IMR-90 (cell line): Measurements from ENCODE around the gene FRMPD4. TPM values are rescaled to one million over a fixed set of nuclear protein-coding genes. Genes with fewer than 3 reads are reported as not detected.

Experiments used
- ATAC-seq: fragments of 200-7000 bp; cut with Tn5 transposase; 2 replicates; pipeline ENCODE4 v1.9.1; 2020; ENCODE audit warnings: low read depth, mild to moderate bottlenecking, moderate library complexity
- BruUV-seq: library from RNA; stranded (reverse); fragments of 400-500 nt; replicated peaks from 2 replicates; lab custom pipeline; 2021; lab: Mats Ljungman, UMichigan
- CTCF ChIA-PET: fragments of 300-600 bp; formaldehyde crosslinking; extraction: SDS; loops from one replicate; lab custom pipeline; 2021; ENCODE audit warnings: antibody characterized with exemption; lab: Yijun Ruan, JAX
- POLR2A ChIA-PET: fragments of 300-600 bp; sonication (Branson Sonifier 250); formaldehyde crosslinking; loops from one replicate; lab custom pipeline; 2022; ENCODE audit warnings: antibody characterized with exemption; ENCODE audit not compliant: unreplicated experiment; lab: Charles Lee
- DNase-seq: peaks from one replicate; pipeline ENCODE4 v3.0.0; 2013
- H2AFZ ChIP-seq: replicated peaks from 2 replicates; pipeline ENCODE3; 2013; ENCODE audit warnings: low read length, mild to moderate bottlenecking; ENCODE audit not compliant: poor library complexity
- H2AK5ac ChIP-seq: 2 replicates; pipeline ENCODE4 v1.6.1; 2013; ENCODE audit warnings: low read depth, low read length, inconsistent platforms
- H2AK9ac ChIP-seq: replicated peaks from 2 replicates; pipeline ENCODE3; 2013; ENCODE audit warnings: mild to moderate bottlenecking, low read depth, low read length, moderate library complexity; ENCODE audit not compliant: poor library complexity
- H2BK120ac ChIP-seq: 2 replicates; pipeline ENCODE4 v1.6.1; 2013; ENCODE audit warnings: low read depth, low read length, inconsistent platforms
- H2BK15ac ChIP-seq: 3 replicates; pipeline ENCODE4 v1.6.1; 2013; ENCODE audit warnings: low read depth, low read length, inconsistent platforms
- H2BK20ac ChIP-seq: 2 replicates; pipeline ENCODE4 v1.6.1; 2013; ENCODE audit warnings: low read depth, mild to moderate bottlenecking, inconsistent platforms, low read length, moderate library complexity
- H2BK5ac ChIP-seq: 2 replicates; pipeline ENCODE4 v1.6.1; 2013; ENCODE audit warnings: mild to moderate bottlenecking, low read depth, low read length, inconsistent platforms; ENCODE audit not compliant: poor library complexity, severe bottlenecking
- H3K14ac ChIP-seq: replicated peaks from 2 replicates; pipeline ENCODE4 v1.6.1; 2013; ENCODE audit warnings: low read depth, low read length, inconsistent platforms
- H3K18ac ChIP-seq: 2 replicates; pipeline ENCODE4 v1.6.1; 2013; ENCODE audit warnings: low read depth, low read length, control low read depth
- H3K23ac ChIP-seq: 2 replicates; pipeline ENCODE4 v1.6.1; 2013; ENCODE audit warnings: low read depth, low read length, inconsistent platforms
- H3K27ac ChIP-seq: 2 replicates; pipeline ENCODE4 v1.5.1; 2013; ENCODE audit warnings: mild to moderate bottlenecking, control low read depth, low read length; ENCODE audit not compliant: insufficient read depth
- H3K27me3 ChIP-seq: 2 replicates; pipeline ENCODE4 v1.6.1; 2013; ENCODE audit warnings: low read length; ENCODE audit not compliant: control insufficient read depth, insufficient read depth
- H3K36me3 ChIP-seq: 2 replicates; pipeline ENCODE4 v1.6.1; 2013; ENCODE audit warnings: low read length, mixed read lengths; ENCODE audit not compliant: control insufficient read depth, insufficient read depth
- H3K4ac ChIP-seq: 2 replicates; pipeline ENCODE4 v1.6.1; 2013; ENCODE audit warnings: low read depth, low read length, inconsistent platforms
- H3K4me1 ChIP-seq: 2 replicates; pipeline ENCODE4 v1.6.1; 2013; ENCODE audit warnings: low read length, mixed read lengths; ENCODE audit not compliant: control insufficient read depth, insufficient read depth
- H3K4me2 ChIP-seq: 2 replicates; pipeline ENCODE4 v1.6.1; 2013; ENCODE audit warnings: low read depth, mild to moderate bottlenecking, control low read depth, low read length, moderate library complexity
- H3K4me3 ChIP-seq: 2 replicates; pipeline ENCODE4 v1.5.1; 2013; ENCODE audit warnings: low read depth, mild to moderate bottlenecking, control low read depth, low read length, moderate library complexity; ENCODE audit not compliant: insufficient read depth
- H3K56ac ChIP-seq: 2 replicates; pipeline ENCODE4 v1.6.1; 2013; ENCODE audit warnings: low read length, inconsistent platforms; ENCODE audit not compliant: insufficient read depth; ENCODE audit errors: extremely low read depth
- H3K79me1 ChIP-seq, 2 experiments: 2 replicates each; pipeline ENCODE4 v1.6.1; 2013; ENCODE audit warnings: low read length in 2 of 2, inconsistent platforms in 1 of 2, low read depth in 1 of 2
- H3K9ac ChIP-seq: 2 replicates; pipeline ENCODE4 v1.6.1; 2013; ENCODE audit warnings: low read depth, low read length, control low read depth
- H3K9me1 ChIP-seq: 2 replicates; pipeline ENCODE4 v1.6.1; 2013; ENCODE audit warnings: low read length, inconsistent platforms; ENCODE audit not compliant: insufficient read depth
- H3K9me3 ChIP-seq: 2 replicates; pipeline ENCODE4 v1.6.1; 2013; ENCODE audit warnings: low read length; ENCODE audit not compliant: control insufficient read depth, insufficient read depth
- H4K20me1 ChIP-seq: 2 replicates; pipeline ENCODE4 v1.6.1; 2013; ENCODE audit warnings: low read length, inconsistent platforms; ENCODE audit not compliant: insufficient read depth
- H4K5ac ChIP-seq: 2 replicates; pipeline ENCODE4 v1.6.1; 2013; ENCODE audit warnings: mild to moderate bottlenecking, low read depth, low read length, control low read depth
- H4K8ac ChIP-seq, 2 experiments: 2 replicates each; pipeline ENCODE4 v1.6.1; 2013; ENCODE audit warnings: low read depth in 2 of 2, low read length in 2 of 2, control low read depth in 1 of 2, inconsistent platforms in 1 of 2
- H4K91ac ChIP-seq: 2 replicates; pipeline ENCODE4 v1.6.1; 2013; ENCODE audit warnings: low read depth, low read length, inconsistent platforms; ENCODE audit not compliant: insufficient read depth
- CEBPB ChIP-seq: IDR thresholded peaks from 2 replicates; pipeline ENCODE4 v1.6.1; 2012; ENCODE audit warnings: low read depth, low read length, improper control_type of control experiment
- CHD1 ChIP-seq: IDR thresholded peaks from 2 replicates; pipeline ENCODE4 v1.6.1; 2012; ENCODE audit warnings: low read depth, low read length, improper control_type of control experiment
- FOS ChIP-seq: fragments of 150-350 bp; IDR thresholded peaks from 2 replicates; pipeline ENCODE4 v1.6.1; 2016; ENCODE audit warnings: low read depth, low read length
- MAFK ChIP-seq: IDR thresholded peaks from 2 replicates; pipeline ENCODE4 v1.6.1; 2012; ENCODE audit warnings: low read depth, low read length, improper control_type of control experiment
- MAZ ChIP-seq: IDR thresholded peaks from 2 replicates; pipeline ENCODE4 v1.6.1; 2012; ENCODE audit warnings: low read depth, mild to moderate bottlenecking, low read length, improper control_type of control experiment, moderate library complexity, borderline replicate concordance
- RAD21 ChIP-seq: IDR thresholded peaks from 2 replicates; pipeline ENCODE4 v1.6.1; 2012; ENCODE audit warnings: low read length, improper control_type of control experiment
- SMC3 ChIP-seq: fragments of 150-350 bp; IDR thresholded peaks from 2 replicates; pipeline ENCODE4 v1.6.1; 2016; ENCODE audit warnings: low read depth, mild to moderate bottlenecking, antibody characterized with exemption, low read length, moderate library complexity
- WGBS, 2 experiments: methylation state at CpG; one replicate each; pipeline versions ENCODE4 v1.1.5 to v1.1.7; 2013; ENCODE audit warnings: missing lambda C conversion rate in 2 of 2; ENCODE audit not compliant: insufficient read length in 1 of 2; ENCODE audit errors: extremely low coverage in 2 of 2; 5-methylcytosine and 5-hydroxymethylcytosine counted together
- dilution Hi-C: fragments of 300-500 bp; cut with HindIII; formaldehyde crosslinking; loops from one replicate; pipeline ENCODE4 v1.14.3; 2018; ENCODE audit warnings: low sequenced_read_pairs; ENCODE audit not compliant: unreplicated experiment
- in situ Hi-C: fragments of 300-500 bp; cut with MboI; formaldehyde crosslinking; loops from 3 replicates; pipeline ENCODE4 v1.14.3; 2019; ENCODE audit warnings: low sequenced_read_pairs, inconsistent platforms, mixed read lengths
- intact Hi-C: fragments of 100-400 bp; cut with micrococcal nuclease; formaldehyde crosslinking; loops from 2 replicates; pipeline ENCODE4 v1.10.0; 2022
- polyA plus RNA-seq, 3 experiments: library from polyadenylated mRNA; depleted of rRNA; stranded (reverse); fragments of >200 nt; gene quantifications; 2 replicates each; pipeline ENCODE4 v1.2.3, GENCODE V29; 2012; ENCODE audit warnings: low replicate concordance in 1 of 3
- total RNA-seq: library from RNA; depleted of rRNA; stranded (reverse); fragments of >200 nt; gene quantifications from 2 replicates; pipeline ENCODE4 v1.2.3, GENCODE V29; 2012
- TF ChIP-seq, protein P1 (sequence below): fragments of 150-350 bp; IDR thresholded peaks from 2 replicates; pipeline ENCODE4 v1.6.1; 2016; ENCODE audit warnings: low read depth, mild to moderate bottlenecking, low read length, moderate library complexity, borderline replicate concordance
- TF ChIP-seq, protein P2 (sequence below): conservative IDR thresholded peaks from 2 replicates; pipeline ENCODE4 v1.5.1; 2012; ENCODE audit warnings: mild to moderate bottlenecking, low read depth, low read length, improper control_type of control experiment

FRMPD4 gene
- total and polyA plus RNA-seq, 2 of the 4 experiments (the other 2 are of a cell fraction) = 0.53 to 1.1 TPM

DNA sequence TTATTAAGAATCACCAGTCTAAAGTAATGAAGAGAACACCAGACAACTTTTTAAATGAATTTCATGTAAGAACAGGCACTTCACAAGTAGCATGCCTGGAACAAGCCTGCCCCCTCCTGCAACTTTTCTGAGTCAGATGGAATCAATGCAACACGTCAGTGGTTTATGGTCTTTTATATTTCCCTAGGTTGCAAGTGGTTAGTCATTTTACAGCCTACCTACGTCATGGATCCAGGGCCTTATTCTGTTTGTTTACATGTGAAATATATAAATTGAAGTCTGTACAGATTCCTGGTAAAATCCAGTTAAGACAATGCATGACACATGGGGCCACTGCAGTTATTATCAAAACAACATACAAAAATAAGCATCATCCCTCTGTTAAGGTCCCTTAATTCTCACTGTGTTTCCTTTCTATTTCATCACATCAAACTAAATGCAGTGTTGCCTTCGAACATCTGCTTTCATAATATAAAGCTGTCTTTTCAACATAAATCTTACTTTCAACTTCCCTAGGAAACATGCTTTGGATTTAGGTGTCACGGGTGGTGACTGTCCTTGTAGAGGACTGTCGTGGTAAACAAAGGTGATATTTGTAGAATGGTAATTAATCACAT is 309.3 kb downstream of the FRMPD4 start:
- ATAC-seq (peak; percentile 91), DNase-seq (peak; percentile 95)
- intact Hi-C loops (loop anchor here (1.0 to 5.0 kb wide), 4 partner anchors 75 to 660 kb away; partner anchors contain the start of gene FRMPD4), in situ Hi-C loops (no loop called here), dilution Hi-C loops (no loop called here)
- no TSS peak for BruUV-seq
- ChIA-PET CTCF (no interaction called here), POLR2A (no interaction called here)
- peaks cover 3% of the 10 kb centered on the region; the same call in 1 of the 2 replicates for H3K9me1 ChIP-seq
- no peaks in the 10 kb centered on the region for H3K27me3 ChIP-seq
- H3K79me1 ChIP-seq = no peaks in the 10 kb centered on the region
- H4K5ac ChIP-seq = peak overlapping the region; percentile 67; the same call in 1 of the 2 replicates
- H2AK9ac ChIP-seq = no peak overlapping the region
- H3K36me3 ChIP-seq = no peaks in the 10 kb centered on the region
- no peaks in the 10 kb centered on the region for H3K9me3 ChIP-seq
- 0 out of 3 replicates have a peak overlapping the region, but pooled peaks have one; percentile 78 for H2BK15ac ChIP-seq
- peak overlapping the region; percentile 17 to 84; a peak in 3 of 4 replicates for H4K8ac ChIP-seq
- H4K91ac ChIP-seq = no peak overlapping the region
- peak overlapping the region; percentile 64 for H3K27ac ChIP-seq
- H3K4me2 ChIP-seq = peak overlapping the region; percentile 33; the same call in 1 of the 2 replicates
- H3K4ac ChIP-seq = peak overlapping the region; percentile 61; the same call in 1 of the 2 replicates
- H2BK120ac ChIP-seq = peak overlapping the region; percentile 91; the same call in 1 of the 2 replicates
- no peak overlapping the region for H2AFZ ChIP-seq
- H2AK5ac ChIP-seq = no peak overlapping the region
- no peak overlapping the region for H2BK20ac ChIP-seq
- H4K20me1 ChIP-seq = no peaks in the 10 kb centered on the region
- no peak overlapping the region for H3K23ac ChIP-seq
- WGBS, 2 experiments = no CpG with 5 or more reads among the region's 5 CpGs
- no peak overlapping the region for H3K9ac ChIP-seq
- H3K14ac ChIP-seq = no peak overlapping the region
- H3K4me1 ChIP-seq = 0 out of 2 replicates have a peak, but pooled peaks cover 1% of the 10 kb centered on the region
- no peak overlapping the region for H3K56ac ChIP-seq
- TF ChIP-seq CEBPB = peak; percentile 28; the same call in 1 of the 2 replicates
- peak; percentile 41 for TF ChIP-seq SMC3
- no peak for TF ChIP-seq MAFK
- TF ChIP-seq, protein P1, sequence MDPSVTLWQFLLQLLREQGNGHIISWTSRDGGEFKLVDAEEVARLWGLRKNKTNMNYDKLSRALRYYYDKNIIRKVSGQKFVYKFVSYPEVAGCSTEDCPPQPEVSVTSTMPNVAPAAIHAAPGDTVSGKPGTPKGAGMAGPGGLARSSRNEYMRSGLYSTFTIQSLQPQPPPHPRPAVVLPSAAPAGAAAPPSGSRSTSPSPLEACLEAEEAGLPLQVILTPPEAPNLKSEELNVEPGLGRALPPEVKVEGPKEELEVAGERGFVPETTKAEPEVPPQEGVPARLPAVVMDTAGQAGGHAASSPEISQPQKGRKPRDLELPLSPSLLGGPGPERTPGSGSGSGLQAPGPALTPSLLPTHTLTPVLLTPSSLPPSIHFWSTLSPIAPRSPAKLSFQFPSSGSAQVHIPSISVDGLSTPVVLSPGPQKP = no peak
- TF ChIP-seq, protein P2, sequence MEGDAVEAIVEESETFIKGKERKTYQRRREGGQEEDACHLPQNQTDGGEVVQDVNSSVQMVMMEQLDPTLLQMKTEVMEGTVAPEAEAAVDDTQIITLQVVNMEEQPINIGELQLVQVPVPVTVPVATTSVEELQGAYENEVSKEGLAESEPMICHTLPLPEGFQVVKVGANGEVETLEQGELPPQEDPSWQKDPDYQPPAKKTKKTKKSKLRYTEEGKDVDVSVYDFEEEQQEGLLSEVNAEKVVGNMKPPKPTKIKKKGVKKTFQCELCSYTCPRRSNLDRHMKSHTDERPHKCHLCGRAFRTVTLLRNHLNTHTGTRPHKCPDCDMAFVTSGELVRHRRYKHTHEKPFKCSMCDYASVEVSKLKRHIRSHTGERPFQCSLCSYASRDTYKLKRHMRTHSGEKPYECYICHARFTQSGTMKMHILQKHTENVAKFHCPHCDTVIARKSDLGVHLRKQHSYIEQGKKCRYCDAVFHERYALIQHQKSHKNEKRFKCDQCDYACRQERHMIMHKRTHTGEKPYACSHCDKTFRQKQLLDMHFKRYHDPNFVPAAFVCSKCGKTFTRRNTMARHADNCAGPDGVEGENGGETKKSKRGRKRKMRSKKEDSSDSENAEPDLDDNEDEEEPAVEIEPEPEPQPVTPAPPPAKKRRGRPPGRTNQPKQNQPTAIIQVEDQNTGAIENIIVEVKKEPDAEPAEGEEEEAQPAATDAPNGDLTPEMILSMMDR = peak; percentile 54
- TF ChIP-seq CHD1 = no peak
- no peak for TF ChIP-seq MAZ
- TF ChIP-seq RAD21 = peak; percentile 64
- TF ChIP-seq FOS = peak; percentile 56; the same call in 1 of the 2 replicates
- no peak overlapping the region for H3K4me3 ChIP-seq
- H3K18ac ChIP-seq = peak overlapping the region; percentile 91; the same call in 1 of the 2 replicates
- peak overlapping the region; percentile 97 for H2BK5ac ChIP-seq
